Measurements from ENCODE around the gene PCSK5.

PCSK5 gene

GRCh38 chr9:76022317-76022716, 131.8 kb downstream of the PCSK5 start:
- no peak overlapping the region for H3K4me2 ChIP-seq (ENCODE audit: insufficient read depth, low read length)
- no peaks in the 10 kb centered on the region for H4K20me1 ChIP-seq (ENCODE audit: insufficient read depth, low read length)
- no peaks in the 10 kb centered on the region for H3K27me3 ChIP-seq (ENCODE audit: insufficient read depth, low read length, poor library complexity)
- H3K4me3 ChIP-seq (ENCODE audit: low read depth in 1 of 2, low read length in 2 of 2) = no peak overlapping the region
- peaks cover 92% of the 10 kb centered on the region for H3K4me1 ChIP-seq (ENCODE audit: insufficient read depth, low read length)
- no peak for ATAC-seq (ENCODE audit: insufficient read depth, low read depth)
- no peak overlapping the region for H3K9ac ChIP-seq (ENCODE audit: low read depth, low read length)
- H3K27ac ChIP-seq (ENCODE audit: low read length) = peak overlapping the region; percentile 95
- H3K36me3 ChIP-seq (ENCODE audit: insufficient read depth, low read length) = peaks cover 7% of the 10 kb centered on the region
- no peaks in the 10 kb centered on the region for H3K9me3 ChIP-seq (ENCODE audit: insufficient read depth, low read length, severe bottlenecking)
- no peak for TF ChIP-seq EZH2 (IDR thresholded peaks at IDR 0.05; ENCODE audit: borderline replicate concordance, low read depth, low read length, severe bottlenecking)
- TF ChIP-seq CTCF (IDR thresholded peaks at IDR 0.05; ENCODE audit: borderline replicate concordance, extremely low read depth, low read length, poor library complexity, severe bottlenecking) = no peak
- H3K79me2 ChIP-seq (ENCODE audit: insufficient read depth, low read length) = peaks cover 19% of the 10 kb centered on the region
- H2AFZ ChIP-seq (ENCODE audit: low read depth, low read length) = no peak overlapping the region
- no peak for DNase-seq

- H3K27ac ChIP-seq (ENCODE audit: low read length) = peak overlapping the region; percentile 95
- peak; percentile 84 for ATAC-seq (ENCODE audit: insufficient read depth, low read depth)
- peak overlapping the region in 1 of 2 experiments; percentile 56; a peak in 2 of 4 replicates for H3K4me3 ChIP-seq (ENCODE audit: low read depth in 1 of 2, low read length in 2 of 2)
- peak overlapping the region; percentile 70 for H2AFZ ChIP-seq (ENCODE audit: low read depth, low read length)
- no peaks in the 10 kb centered on the region for H3K9me3 ChIP-seq (ENCODE audit: insufficient read depth, low read length, severe bottlenecking)
- no peaks in the 10 kb centered on the region for H4K20me1 ChIP-seq (ENCODE audit: insufficient read depth, low read length)
- peak; percentile 77 for DNase-seq
- no peaks in the 10 kb centered on the region for H3K27me3 ChIP-seq (ENCODE audit: insufficient read depth, low read length, poor library complexity)
- H3K4me2 ChIP-seq (ENCODE audit: insufficient read depth, low read length) = peak overlapping the region; percentile 74
- H3K79me2 ChIP-seq (ENCODE audit: insufficient read depth, low read length) = peaks cover 19% of the 10 kb centered on the region
- peaks cover 92% of the 10 kb centered on the region for H3K4me1 ChIP-seq (ENCODE audit: insufficient read depth, low read length)
- peak overlapping the region; percentile 67 for H3K9ac ChIP-seq (ENCODE audit: low read depth, low read length)
- no peak for TF ChIP-seq EZH2 (IDR thresholded peaks at IDR 0.05; ENCODE audit: borderline replicate concordance, low read depth, low read length, severe bottlenecking)
- TF ChIP-seq CTCF (IDR thresholded peaks at IDR 0.05; ENCODE audit: borderline replicate concordance, extremely low read depth, low read length, poor library complexity, severe bottlenecking) = peak; percentile 67
- H3K36me3 ChIP-seq (ENCODE audit: insufficient read depth, low read length) = peaks cover 7% of the 10 kb centered on the region
Observed at GRCh38 chr9:76023715-76024195, 133.3 kb downstream of the PCSK5 start.

- H3K9ac ChIP-seq (ENCODE audit: low read depth, low read length) = peak overlapping the region; percentile 67
- H3K4me1 ChIP-seq (ENCODE audit: insufficient read depth, low read length) = peaks cover 88% of the 10 kb centered on the region
- H3K36me3 ChIP-seq (ENCODE audit: insufficient read depth, low read length) = peaks cover 7% of the 10 kb centered on the region
- no peak overlapping the region for H3K4me3 ChIP-seq (ENCODE audit: low read depth in 1 of 2, low read length in 2 of 2)
- no peaks in the 10 kb centered on the region for H3K27me3 ChIP-seq (ENCODE audit: insufficient read depth, low read length, poor library complexity)
- peak overlapping the region; percentile 95 for H3K27ac ChIP-seq (ENCODE audit: low read length)
- no peak overlapping the region for H3K4me2 ChIP-seq (ENCODE audit: insufficient read depth, low read length)
- H3K9me3 ChIP-seq (ENCODE audit: insufficient read depth, low read length, severe bottlenecking) = no peaks in the 10 kb centered on the region
- DNase-seq (no peak), ATAC-seq (ENCODE audit: insufficient read depth, low read depth) (no peak)
- no peak for TF ChIP-seq CTCF (IDR thresholded peaks at IDR 0.05; ENCODE audit: borderline replicate concordance, extremely low read depth, low read length, poor library complexity, severe bottlenecking)
- no peak for TF ChIP-seq EZH2 (IDR thresholded peaks at IDR 0.05; ENCODE audit: borderline replicate concordance, low read depth, low read length, severe bottlenecking)
- no peaks in the 10 kb centered on the region for H4K20me1 ChIP-seq (ENCODE audit: insufficient read depth, low read length)
- peaks cover 19% of the 10 kb centered on the region for H3K79me2 ChIP-seq (ENCODE audit: insufficient read depth, low read length)
- no peak overlapping the region for H2AFZ ChIP-seq (ENCODE audit: low read depth, low read length)
Observed at GRCh38 chr9:76025286-76025685, 134.8 kb downstream of the PCSK5 start.

All from DND-41 (cell line).